Omental fat pad (tissue), 4 donors: ENCODE data around the gene TP53AIP1. TPM values are rescaled to one million over a fixed set of nuclear protein-coding genes. Genes with fewer than 3 reads are reported as not detected.

Source experiments
- ATAC-seq: fragments of 150-250 bp; one replicate; pipeline ENCODE4 v1.9.1; 2016; ENCODE audit warnings: mild to moderate bottlenecking, moderate library complexity; ENCODE audit not compliant: low FRiP score
- DNase-seq: peaks from one replicate; pipeline ENCODE4 v3.0.0-alpha.2; 2019; ENCODE audit warnings: low spot score
- CTCF ChIP-seq, 3 donors: fragments of 450-650 bp; IDR thresholded peaks; one replicate each; pipeline ENCODE4 v1.5.1; 2016 to 2017; ENCODE audit warnings: antibody characterized with exemption in 3 of 3, mild to moderate bottlenecking in 3 of 3, moderate library complexity in 2 of 3
- total RNA-seq, 4 donors: library from RNA; depleted of rRNA; stranded (reverse); fragments of >200 nt; gene quantifications; one replicate each; pipeline ENCODE4 v1.1.0, GENCODE V29; 2016

TP53AIP1 gene
- total RNA-seq, 4 donors from 2014 or later, result 0.24 to 0.37 TPM; not detected in 2

- ATAC-seq, result no peak
- no peak for DNase-seq
- no peak for TF ChIP-seq CTCF (IDR thresholded peaks at IDR 0.05)
Measured at GRCh38 chr11:128897826-128898225, 44.8 kb downstream of the TP53AIP1 start.

DNA sequence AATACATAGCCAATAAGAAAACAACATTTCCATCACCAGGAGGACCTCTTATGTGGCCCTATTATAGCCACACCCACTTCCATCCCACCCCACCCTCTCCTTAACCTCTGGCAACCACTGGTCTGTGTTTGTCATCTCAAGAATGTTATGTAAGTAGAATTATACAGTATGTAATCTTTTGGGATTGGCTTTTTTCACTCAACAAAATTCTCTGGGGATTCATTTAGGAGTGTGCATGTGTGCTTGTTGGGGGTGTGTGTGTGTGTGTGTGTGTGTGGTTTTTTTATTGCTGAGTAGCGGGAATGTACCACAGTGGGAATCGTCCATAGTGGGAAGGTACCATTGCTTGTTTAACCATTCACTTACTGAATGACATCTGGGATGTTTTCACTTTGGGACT lies 46.3 kb downstream of the TP53AIP1 start:
- no peak for TF ChIP-seq CTCF (IDR thresholded peaks at IDR 0.05)
- ATAC-seq (no peak), DNase-seq (no peak)

DNA sequence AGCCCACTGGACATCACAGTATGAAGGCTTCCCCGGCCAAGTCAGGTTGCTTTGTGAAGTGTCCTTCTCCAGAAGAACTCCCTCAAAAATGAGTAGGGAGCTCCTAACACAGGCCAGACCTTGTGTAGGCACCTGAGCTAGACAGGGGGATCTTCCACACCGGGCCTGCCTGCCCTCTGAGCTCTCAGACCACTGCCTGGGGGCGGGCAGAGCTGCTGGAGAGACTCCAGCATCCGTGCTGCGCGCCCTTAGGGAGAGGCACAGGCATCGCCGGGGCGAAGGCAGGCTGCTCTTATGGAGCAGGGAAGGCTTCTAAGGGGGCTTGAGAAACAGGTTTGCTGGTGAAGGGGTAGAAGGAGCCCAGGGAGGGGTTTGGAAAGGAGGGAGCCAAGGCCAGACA lies 47.1 kb downstream of the TP53AIP1 start:
- DNase-seq (no peak), ATAC-seq (no peak)
- TF ChIP-seq CTCF (IDR thresholded peaks at IDR 0.05), result no peak

GRCh38 chr11:128894685-128895084 lies 48.0 kb downstream of the TP53AIP1 start:
- no peak for TF ChIP-seq CTCF (IDR thresholded peaks at IDR 0.05)
- no peak for DNase-seq
- ATAC-seq, result no peak

- no peak for ATAC-seq
- DNase-seq, result no peak
- TF ChIP-seq CTCF (IDR thresholded peaks at IDR 0.05), result no peak
Measured at GRCh38 chr11:128894286-128894681, 48.4 kb downstream of the TP53AIP1 start.

- ATAC-seq (no peak), DNase-seq (no peak)
Measured at GRCh38 chr11:128893578-128894285, 48.9 kb downstream of the TP53AIP1 start.

More at GRCh38 chr11:128893578-128894285, 48.9 kb downstream of the TP53AIP1 start:
- no peak for TF ChIP-seq CTCF (IDR thresholded peaks at IDR 0.05)
